HEK293 (cell line): ENCODE measurements around the gene UTS2.

Source experiments
- KLF1 ChIP-seq: fragments of 450-650 bp; formaldehyde crosslinking; IDR thresholded peaks from 2 replicates; pipeline ENCODE4 v1.5.1; 2016; ENCODE audit warnings: missing biosample characterization, missing genetic modification characterization
- ZNF48 ChIP-seq: fragments of 450-650 bp; formaldehyde crosslinking; IDR thresholded peaks from 2 replicates; pipeline ENCODE4 v1.5.1; 2016; ENCODE audit warnings: missing biosample characterization, missing genetic modification characterization
- ZNF510 ChIP-seq: fragments of 450-650 bp; formaldehyde crosslinking; IDR thresholded peaks from 2 replicates; pipeline ENCODE4 v1.5.1; 2018; ENCODE audit warnings: mild to moderate bottlenecking, missing genetic modification characterization, missing biosample characterization; ENCODE audit not compliant: insufficient replicate concordance
- ZNF623 ChIP-seq: fragments of 450-650 bp; formaldehyde crosslinking; IDR thresholded peaks from 2 replicates; pipeline ENCODE4 v1.5.1; 2016; ENCODE audit warnings: missing biosample characterization, missing genetic modification characterization
- TF ChIP-seq, protein P1 (sequence below): fragments of 450-650 bp; formaldehyde crosslinking; IDR thresholded peaks from 2 replicates; pipeline ENCODE4 v1.5.1; 2016; ENCODE audit warnings: missing biosample characterization, missing genetic modification characterization

DNA sequence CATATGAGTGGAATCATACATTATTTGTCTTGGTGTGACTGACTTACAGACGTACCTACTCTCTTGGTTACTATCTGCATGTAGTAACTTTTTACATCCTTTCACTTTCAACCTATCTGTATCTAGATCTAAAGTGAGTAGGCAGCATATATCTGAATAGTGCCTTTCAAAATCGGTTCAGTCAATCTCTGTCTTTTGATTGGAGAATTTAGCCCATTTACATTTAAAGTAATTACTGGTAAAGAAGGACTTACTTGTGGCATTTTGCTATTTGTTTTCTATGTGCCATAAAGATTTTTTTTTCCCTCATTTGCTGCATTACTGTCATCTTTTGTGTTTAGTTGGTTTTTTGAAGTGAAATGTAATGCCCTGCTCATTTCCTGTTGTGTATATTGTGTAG, 14.2 kb downstream of the UTS2 start:
- no peak for TF ChIP-seq KLF1 (tag by site-specific recombination)
- TF ChIP-seq, protein P1, sequence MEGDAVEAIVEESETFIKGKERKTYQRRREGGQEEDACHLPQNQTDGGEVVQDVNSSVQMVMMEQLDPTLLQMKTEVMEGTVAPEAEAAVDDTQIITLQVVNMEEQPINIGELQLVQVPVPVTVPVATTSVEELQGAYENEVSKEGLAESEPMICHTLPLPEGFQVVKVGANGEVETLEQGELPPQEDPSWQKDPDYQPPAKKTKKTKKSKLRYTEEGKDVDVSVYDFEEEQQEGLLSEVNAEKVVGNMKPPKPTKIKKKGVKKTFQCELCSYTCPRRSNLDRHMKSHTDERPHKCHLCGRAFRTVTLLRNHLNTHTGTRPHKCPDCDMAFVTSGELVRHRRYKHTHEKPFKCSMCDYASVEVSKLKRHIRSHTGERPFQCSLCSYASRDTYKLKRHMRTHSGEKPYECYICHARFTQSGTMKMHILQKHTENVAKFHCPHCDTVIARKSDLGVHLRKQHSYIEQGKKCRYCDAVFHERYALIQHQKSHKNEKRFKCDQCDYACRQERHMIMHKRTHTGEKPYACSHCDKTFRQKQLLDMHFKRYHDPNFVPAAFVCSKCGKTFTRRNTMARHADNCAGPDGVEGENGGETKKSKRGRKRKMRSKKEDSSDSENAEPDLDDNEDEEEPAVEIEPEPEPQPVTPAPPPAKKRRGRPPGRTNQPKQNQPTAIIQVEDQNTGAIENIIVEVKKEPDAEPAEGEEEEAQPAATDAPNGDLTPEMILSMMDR (tag by site-specific recombination), result no peak
- TF ChIP-seq ZNF623, result no peak
- TF ChIP-seq ZNF48, result no peak
- TF ChIP-seq ZNF510, result no peak
